Trophoblast cell (in vitro differentiated cells and primary cell): ENCODE measurements around the gene MMRN2.

ENCODE experiments used
- DNase-seq, 2 donors: peaks; one replicate each; pipeline ENCODE4 v3.0.0-alpha.2; 2016
- H2AFZ ChIP-seq: 2 replicates; pipeline ENCODE4 v1.6.1; 2013; ENCODE audit warnings: low read length, moderate library complexity, mild to moderate bottlenecking; ENCODE audit not compliant: insufficient read depth, poor library complexity
- H2AK5ac ChIP-seq: 2 replicates; pipeline ENCODE4 v1.6.1; 2013; ENCODE audit warnings: mild to moderate bottlenecking, low read length
- H2BK120ac ChIP-seq: 2 replicates; pipeline ENCODE4 v1.6.1; 2013; ENCODE audit warnings: low read length, mild to moderate bottlenecking, moderate library complexity; ENCODE audit not compliant: insufficient read depth, poor library complexity
- H2BK12ac ChIP-seq: 2 replicates; pipeline ENCODE4 v1.6.1; 2013; ENCODE audit warnings: mild to moderate bottlenecking, low read length, moderate library complexity
- H2BK5ac ChIP-seq: 2 replicates; pipeline ENCODE4 v1.6.1; 2013; ENCODE audit warnings: low read length, low read depth, moderate library complexity, mild to moderate bottlenecking; ENCODE audit not compliant: poor library complexity
- H3K14ac ChIP-seq: 2 replicates; pipeline ENCODE4 v1.6.1; 2013; ENCODE audit warnings: mild to moderate bottlenecking, low read length
- H3K18ac ChIP-seq: 2 replicates; pipeline ENCODE4 v1.6.1; 2013; ENCODE audit warnings: mild to moderate bottlenecking, low read length
- H3K23ac ChIP-seq: 2 replicates; pipeline ENCODE4 v1.6.1; 2013; ENCODE audit warnings: low read length
- H3K27ac ChIP-seq: 2 replicates; pipeline ENCODE4 v1.5.1; 2013; ENCODE audit warnings: low read depth, mild to moderate bottlenecking, inconsistent platforms, low read length, moderate library complexity
- H3K27me3 ChIP-seq: 2 replicates; pipeline ENCODE4 v1.6.1; 2013; ENCODE audit warnings: inconsistent platforms, mild to moderate bottlenecking, low read length, moderate library complexity; ENCODE audit not compliant: insufficient read depth
- H3K36me3 ChIP-seq, 2 experiments: 1 replicate in 1 of 2; 2 replicates in 1 of 2; pipeline ENCODE4 v1.6.1; 2013; ENCODE audit warnings: low read length in 2 of 2, mild to moderate bottlenecking in 2 of 2, moderate library complexity in 1 of 2; ENCODE audit not compliant: insufficient read depth in 2 of 2, control insufficient read depth in 1 of 2
- H3K4ac ChIP-seq: 2 replicates; pipeline ENCODE4 v1.6.1; 2013; ENCODE audit warnings: low read depth, mild to moderate bottlenecking, low read length, moderate library complexity
- H3K4me1 ChIP-seq, 2 experiments: 1 replicate in 1 of 2; 2 replicates in 1 of 2; pipeline ENCODE4 v1.6.1; 2013; ENCODE audit warnings: low read length in 2 of 2, mild to moderate bottlenecking in 2 of 2, moderate library complexity in 1 of 2; ENCODE audit not compliant: insufficient read depth in 2 of 2, control insufficient read depth in 1 of 2
- H3K4me2 ChIP-seq: 2 replicates; pipeline ENCODE4 v1.6.1; 2013; ENCODE audit warnings: inconsistent platforms, mild to moderate bottlenecking, low read length, moderate library complexity
- H3K4me3 ChIP-seq: 2 replicates; pipeline ENCODE4 v1.5.1; 2013; ENCODE audit warnings: mild to moderate bottlenecking, low read depth, low read length, inconsistent platforms
- H3K79me1 ChIP-seq: one replicate; pipeline ENCODE4 v1.6.1; 2013; ENCODE audit warnings: low read length
- H3K79me2 ChIP-seq: 2 replicates; pipeline ENCODE4 v1.6.1; 2013; ENCODE audit warnings: low read length, mild to moderate bottlenecking; ENCODE audit not compliant: control insufficient read depth, insufficient read depth, poor library complexity
- H3K9ac ChIP-seq: 2 replicates; pipeline ENCODE4 v1.6.1; 2013; ENCODE audit warnings: mild to moderate bottlenecking, low read length
- H3K9me3 ChIP-seq: 2 replicates; pipeline ENCODE4 v1.6.1; 2013; ENCODE audit warnings: low read depth, mild to moderate bottlenecking, control low read depth, inconsistent platforms, low read length; ENCODE audit not compliant: insufficient read depth
- H4K12ac ChIP-seq: 2 replicates; pipeline ENCODE4 v1.6.1; 2013; ENCODE audit warnings: low read depth, mild to moderate bottlenecking, low read length, moderate library complexity
- H4K8ac ChIP-seq: 2 replicates; pipeline ENCODE4 v1.6.1; 2013; ENCODE audit warnings: low read depth, mild to moderate bottlenecking, low read length, moderate library complexity
- H4K91ac ChIP-seq: one replicate; pipeline ENCODE4 v1.6.1; 2013; ENCODE audit warnings: low read depth, mild to moderate bottlenecking, low read length, moderate library complexity
- WGBS: extraction: QIAGEN DNeasy Blood & Tissue Kit; methylation state at CpG from one replicate; pipeline ENCODE4 v1.1.7; 2013; ENCODE audit warnings: missing lambda C conversion rate; ENCODE audit not compliant: insufficient read length, insufficient coverage; ENCODE audit errors: extremely low coverage; 5-methylcytosine and 5-hydroxymethylcytosine counted together

MMRN2 gene

GRCh38 chr10:86922553-86922961 lies 34.9 kb downstream of the MMRN2 start:
- H2AFZ ChIP-seq: no peak overlapping the region
- no peak overlapping the region for H2AK5ac ChIP-seq
- no peak overlapping the region for H2BK5ac ChIP-seq
- no peaks in the 10 kb centered on the region for H3K79me1 ChIP-seq
- peaks cover 3 to 4% of the 10 kb centered on the region in 2 experiments for H3K4me1 ChIP-seq
- DNase-seq: no peak
- no peaks in the 10 kb centered on the region for H3K79me2 ChIP-seq
- no peak overlapping the region for H2BK12ac ChIP-seq
- peaks cover 17 to 30% of the 10 kb centered on the region in 2 experiments for H3K36me3 ChIP-seq
- no peaks in the 10 kb centered on the region for H3K9me3 ChIP-seq
- H3K27me3 ChIP-seq: no peaks in the 10 kb centered on the region
- H3K4me3 ChIP-seq: peak overlapping the region; percentile 7
- no peak overlapping the region for H3K23ac ChIP-seq
- no peak overlapping the region for H3K14ac ChIP-seq
- no peak overlapping the region for H3K4me2 ChIP-seq
- H3K9ac ChIP-seq: no peak overlapping the region
- no peak overlapping the region for H3K27ac ChIP-seq
- H4K91ac ChIP-seq: no peak overlapping the region
- peak overlapping the region; percentile 54 for H4K8ac ChIP-seq
- no peak overlapping the region for H4K12ac ChIP-seq
- no CpG with 5 or more reads among the region's 9 CpGs for WGBS
- no peak overlapping the region for H2BK120ac ChIP-seq
- H3K18ac ChIP-seq: no peak overlapping the region
- H3K4ac ChIP-seq: no peak overlapping the region

GRCh38 chr10:86918022-86918471 lies 39.4 kb downstream of the MMRN2 start:
- no peak overlapping the region for H3K27ac ChIP-seq

GRCh38 chr10:86914734-86915133 lies 42.7 kb downstream of the MMRN2 start:
- Histone ChIP-seq H3K14ac (no peak overlapping the region), H3K18ac (no peak overlapping the region), H3K4ac (no peak overlapping the region), H3K4me2 (no peak overlapping the region), H3K4me1 (peaks cover 3 to 4% of the 10 kb centered on the region in 2 experiments), H3K36me3 (peaks cover 17 to 25% of the 10 kb centered on the region in 2 experiments), H3K9me3 (no peaks in the 10 kb centered on the region), H3K23ac (no peak overlapping the region), H2BK120ac (no peak overlapping the region), H2AK5ac (no peak overlapping the region), H3K27me3 (no peaks in the 10 kb centered on the region), H3K79me1 (no peaks in the 10 kb centered on the region), H2BK5ac (no peak overlapping the region), H2BK12ac (no peak overlapping the region), H4K12ac (no peak overlapping the region), H2AFZ (no peak overlapping the region), H3K9ac (no peak overlapping the region), H4K91ac (no peak overlapping the region), H3K4me3 (no peak overlapping the region), H3K27ac (no peak overlapping the region), H3K79me2 (no peaks in the 10 kb centered on the region), H4K8ac (no peak overlapping the region)
- no CpG with 5 or more reads among the region's 1 CpG for WGBS
- peak in 1 of 2 donors; percentile 54 for DNase-seq

More at GRCh38 chr10:86918022-86918471, 39.4 kb downstream of the MMRN2 start:
- no peak overlapping the region for H3K23ac ChIP-seq
- no peak overlapping the region for H3K14ac ChIP-seq
- no peak overlapping the region for H3K4ac ChIP-seq
- H2AFZ ChIP-seq: no peak overlapping the region
- H2BK12ac ChIP-seq: no peak overlapping the region
- H3K18ac ChIP-seq: no peak overlapping the region
- H3K9ac ChIP-seq: no peak overlapping the region
- H3K79me1 ChIP-seq: no peaks in the 10 kb centered on the region
- peaks cover 3 to 4% of the 10 kb centered on the region in 2 experiments for H3K4me1 ChIP-seq
- no peaks in the 10 kb centered on the region for H3K79me2 ChIP-seq
- H3K4me2 ChIP-seq: no peak overlapping the region
- no peaks in the 10 kb centered on the region for H3K27me3 ChIP-seq
- no peak overlapping the region for H4K12ac ChIP-seq
- H2BK120ac ChIP-seq: no peak overlapping the region
- H4K91ac ChIP-seq: no peak overlapping the region
- H3K4me3 ChIP-seq: no peak overlapping the region
- H2BK5ac ChIP-seq: no peak overlapping the region
- no peak overlapping the region for H2AK5ac ChIP-seq
- peaks cover 23 to 39% of the 10 kb centered on the region in 2 experiments for H3K36me3 ChIP-seq
- no peak overlapping the region for H4K8ac ChIP-seq
- WGBS: no CpG with 5 or more reads among the region's 5 CpGs
- H3K9me3 ChIP-seq: no peaks in the 10 kb centered on the region
- DNase-seq: no peak

GRCh38 chr10:86905429-86905828 lies 52.0 kb downstream of the MMRN2 start:
- H4K91ac ChIP-seq: no peak overlapping the region
- no peak overlapping the region for H2BK120ac ChIP-seq
- no peak overlapping the region for H3K4ac ChIP-seq
- H3K4me1 ChIP-seq: no peaks in the 10 kb centered on the region
- no peak overlapping the region for H3K4me2 ChIP-seq
- no peaks in the 10 kb centered on the region for H3K9me3 ChIP-seq
- H3K4me3 ChIP-seq: no peak overlapping the region
- no peak overlapping the region for H2BK5ac ChIP-seq
- no peak overlapping the region for H2AFZ ChIP-seq
- no CpG with 5 or more reads among the region's 1 CpG for WGBS
- H4K12ac ChIP-seq: no peak overlapping the region
- H2AK5ac ChIP-seq: no peak overlapping the region
- H3K79me2 ChIP-seq: peaks cover 2% of the 10 kb centered on the region
- H3K36me3 ChIP-seq: peaks cover 9 to 25% of the 10 kb centered on the region in 2 experiments
- no peaks in the 10 kb centered on the region for H3K27me3 ChIP-seq
- no peaks in the 10 kb centered on the region for H3K79me1 ChIP-seq
- no peak overlapping the region for H2BK12ac ChIP-seq
- no peak overlapping the region for H3K14ac ChIP-seq
- H4K8ac ChIP-seq: no peak overlapping the region
- H3K27ac ChIP-seq: no peak overlapping the region
- no peak for DNase-seq
- no peak overlapping the region for H3K9ac ChIP-seq
- H3K23ac ChIP-seq: no peak overlapping the region
- H3K18ac ChIP-seq: no peak overlapping the region
